Suprapubic skin (tissue), 4 donors: ENCODE measurements around the gene TRMT2A. TPM values are rescaled to one million over a fixed set of nuclear protein-coding genes. Genes with fewer than 3 reads are reported as not detected.

ENCODE experiments used
- DNase-seq, 2 donors: peaks; one replicate each; pipeline ENCODE4 v3.0.0-alpha.2; 2019; ENCODE audit warnings: low spot score in 2 of 2
- H3K27ac ChIP-seq: fragments of 200-600 bp; sonication (generic); one replicate; pipeline ENCODE4 v1.5.1; 2019
- H3K27me3 ChIP-seq: fragments of 200-600 bp; sonication (generic); one replicate; pipeline ENCODE4 v1.5.1; 2019
- H3K36me3 ChIP-seq: fragments of 200-600 bp; sonication (generic); one replicate; pipeline ENCODE4 v1.5.1; 2019
- H3K4me1 ChIP-seq: fragments of 200-600 bp; sonication (generic); one replicate; pipeline ENCODE4 v1.5.1; 2019
- H3K4me3 ChIP-seq: fragments of 200-600 bp; sonication (generic); one replicate; pipeline ENCODE4 v1.5.1; 2019; ENCODE audit warnings: mild to moderate bottlenecking
- H3K9me3 ChIP-seq: fragments of 200-600 bp; sonication (generic); one replicate; pipeline ENCODE4 v1.5.1; 2019
- CTCF ChIP-seq, 2 donors: fragments of 200-600 bp in 1 of 2; fragments of 450-650 bp in 1 of 2; sonication (generic) in 1 of 2; IDR thresholded peaks; one replicate each; pipeline ENCODE4 v1.5.1; 2016 to 2019; ENCODE audit warnings: antibody characterized with exemption in 2 of 2, mild to moderate bottlenecking in 1 of 2, moderate library complexity in 1 of 2
- EP300 ChIP-seq: sonication (generic); formaldehyde crosslinking; IDR thresholded peaks from one replicate; pipeline ENCODE4 v1.6.1; 2017; ENCODE audit warnings: antibody characterized with exemption
- POLR2A ChIP-seq, 2 donors: fragments of 450-650 bp; IDR thresholded peaks; one replicate each; pipeline ENCODE4 v1.6.1; 2017; ENCODE audit warnings: antibody characterized with exemption in 2 of 2, mild to moderate bottlenecking in 2 of 2, moderate library complexity in 2 of 2
- POLR2AphosphoS5 ChIP-seq, 3 donors: sonication (generic); formaldehyde crosslinking; IDR thresholded peaks; one replicate each; pipeline ENCODE4 v1.6.1; 2017; ENCODE audit warnings: antibody characterized with exemption in 3 of 3
- WGBS: methylation state at CpG from one replicate; pipeline ENCODE4 v1.1.5; 2018; 5-methylcytosine and 5-hydroxymethylcytosine counted together
- total RNA-seq, 4 donors: library from RNA; depleted of rRNA; stranded (reverse); fragments of >200 nt; gene quantifications; one replicate each; pipeline ENCODE4 v1.1.0, GENCODE V29; 2016

TRMT2A gene
- total RNA-seq, 4 donors from 2014 or later: 52.0 to 98.6 (median 55.7) TPM

GRCh38 chr22:20111689-20112622, 5.1 kb downstream of the TRMT2A start:
- Histone ChIP-seq H3K27me3 (no peaks in the 10 kb centered on the region), H3K4me3 (no peak overlapping the region), H3K4me1 (peaks cover 17% of the 10 kb centered on the region), H3K9me3 (no peaks in the 10 kb centered on the region), H3K36me3 (peaks cover 89% of the 10 kb centered on the region), H3K27ac (no peak overlapping the region)
- 91% methylated on average over 6 of the region's 7 CpGs for WGBS
- TF ChIP-seq EP300 (no peak), CTCF (IDR thresholded peaks at IDR 0.05) (no peak), POLR2A (IDR thresholded peaks at IDR 0.05) (no peak), POLR2AphosphoS5 (IDR thresholded peaks at IDR 0.05) (no peak)
- no peak for DNase-seq

- H3K9me3 ChIP-seq: no peaks in the 10 kb centered on the region
- DNase-seq: no peak
- peaks cover 97% of the 10 kb centered on the region for H3K36me3 ChIP-seq
- H3K27me3 ChIP-seq: no peaks in the 10 kb centered on the region
- WGBS: 60% methylated on average over 11 of the region's 14 CpGs
- H3K4me1 ChIP-seq: peaks cover 10% of the 10 kb centered on the region
- TF ChIP-seq CTCF (IDR thresholded peaks at IDR 0.05) (peak in 1 of 2 donors; percentile 24), POLR2AphosphoS5 (IDR thresholded peaks at IDR 0.05) (no peak), EP300 (no peak), POLR2A (IDR thresholded peaks at IDR 0.05) (no peak)
- H3K4me3 ChIP-seq: no peak overlapping the region
- no peak overlapping the region for H3K27ac ChIP-seq
Measured at GRCh38 chr22:20111045-20111688, 5.9 kb downstream of the TRMT2A start.

GRCh38 chr22:20110359-20110985, 6.6 kb downstream of the TRMT2A start:
- Histone ChIP-seq H3K4me3 (no peak overlapping the region), H3K27me3 (no peaks in the 10 kb centered on the region), H3K9me3 (no peaks in the 10 kb centered on the region), H3K4me1 (peaks cover 3% of the 10 kb centered on the region), H3K27ac (no peak overlapping the region), H3K36me3 (peaks cover 98% of the 10 kb centered on the region)
- 88% methylated on average over 9 of the region's 9 CpGs for WGBS
- no peak for DNase-seq
- TF ChIP-seq CTCF (IDR thresholded peaks at IDR 0.05): no peak
- no peak for TF ChIP-seq EP300
- TF ChIP-seq POLR2AphosphoS5 (IDR thresholded peaks at IDR 0.05): no peak
- TF ChIP-seq POLR2A (IDR thresholded peaks at IDR 0.05): no peak

- no peak for DNase-seq
- Histone ChIP-seq H3K27ac (no peak overlapping the region), H3K4me3 (no peak overlapping the region), H3K4me1 (no peaks in the 10 kb centered on the region), H3K27me3 (no peaks in the 10 kb centered on the region), H3K36me3 (peaks cover 98% of the 10 kb centered on the region), H3K9me3 (no peaks in the 10 kb centered on the region)
- no peak for TF ChIP-seq CTCF (IDR thresholded peaks at IDR 0.05)
- no peak for TF ChIP-seq POLR2AphosphoS5 (IDR thresholded peaks at IDR 0.05)
- no peak for TF ChIP-seq POLR2A (IDR thresholded peaks at IDR 0.05)
- no peak for TF ChIP-seq EP300
- WGBS: 83% methylated on average over 17 of the region's 23 CpGs
Measured at GRCh38 chr22:20109411-20110358, 7.3 kb downstream of the TRMT2A start.
